WERI-Rb-1 (cell line): Measurements from ENCODE around the gene MIER1.

ENCODE experiments used
- DNase-seq: peaks from one replicate; pipeline ENCODE4 v3.0.0-alpha.2; 2020
- H3K27ac ChIP-seq: fragments of 250-450 bp; sonication (Bioruptor Pico); 2 replicates; pipeline ENCODE4 v1.5.1; 2020; ENCODE audit warnings: mild to moderate bottlenecking, moderate library complexity
- H3K27me3 ChIP-seq: fragments of 250-450 bp; sonication (Bioruptor Pico); 2 replicates; pipeline ENCODE4 v1.5.1; 2021; ENCODE audit warnings: mild to moderate bottlenecking, low read depth, moderate library complexity; ENCODE audit not compliant: insufficient read depth, severe bottlenecking
- H3K36me3 ChIP-seq: fragments of 250-450 bp; sonication (Bioruptor Pico); 2 replicates; pipeline ENCODE4 v1.5.1; 2020; ENCODE audit warnings: mild to moderate bottlenecking, moderate library complexity
- H3K4me3 ChIP-seq: 2 replicates; pipeline ENCODE4 v1.5.1; 2011; ENCODE audit warnings: low read depth, mild to moderate bottlenecking, control low read depth, low read length
- H3K9me3 ChIP-seq: fragments of 250-450 bp; sonication (Bioruptor Pico); 2 replicates; pipeline ENCODE4 v1.5.1; 2021; ENCODE audit warnings: mild to moderate bottlenecking, moderate library complexity; ENCODE audit not compliant: severe bottlenecking
- TF ChIP-seq, protein P1 (sequence below): IDR thresholded peaks from 2 replicates; pipeline ENCODE4 v1.5.1; 2011; ENCODE audit warnings: low read depth, mild to moderate bottlenecking, control low read depth, inconsistent platforms, low read length

MIER1 gene

DNA sequence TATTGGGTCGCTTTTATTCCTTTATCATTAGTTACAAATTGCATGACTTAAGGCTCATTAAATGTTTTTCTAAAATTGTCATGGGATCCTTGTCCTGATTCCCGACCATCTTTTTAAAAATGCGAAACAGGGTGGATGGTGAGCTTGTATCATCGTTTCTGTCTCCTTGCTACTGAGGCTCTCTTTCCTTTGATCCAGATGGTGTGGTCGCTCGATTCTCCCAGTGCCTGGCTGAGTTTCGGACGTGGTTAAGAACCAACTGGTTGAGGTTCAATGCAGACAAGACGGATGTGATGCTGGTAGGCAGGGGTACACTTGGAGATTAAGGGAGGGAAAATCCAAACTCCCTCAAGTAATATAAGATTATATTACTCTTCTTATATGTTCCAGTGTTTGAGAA lies 1.2 kb downstream of the MIER1 start:
- peak; percentile 40 for DNase-seq
- TF ChIP-seq, protein P1, sequence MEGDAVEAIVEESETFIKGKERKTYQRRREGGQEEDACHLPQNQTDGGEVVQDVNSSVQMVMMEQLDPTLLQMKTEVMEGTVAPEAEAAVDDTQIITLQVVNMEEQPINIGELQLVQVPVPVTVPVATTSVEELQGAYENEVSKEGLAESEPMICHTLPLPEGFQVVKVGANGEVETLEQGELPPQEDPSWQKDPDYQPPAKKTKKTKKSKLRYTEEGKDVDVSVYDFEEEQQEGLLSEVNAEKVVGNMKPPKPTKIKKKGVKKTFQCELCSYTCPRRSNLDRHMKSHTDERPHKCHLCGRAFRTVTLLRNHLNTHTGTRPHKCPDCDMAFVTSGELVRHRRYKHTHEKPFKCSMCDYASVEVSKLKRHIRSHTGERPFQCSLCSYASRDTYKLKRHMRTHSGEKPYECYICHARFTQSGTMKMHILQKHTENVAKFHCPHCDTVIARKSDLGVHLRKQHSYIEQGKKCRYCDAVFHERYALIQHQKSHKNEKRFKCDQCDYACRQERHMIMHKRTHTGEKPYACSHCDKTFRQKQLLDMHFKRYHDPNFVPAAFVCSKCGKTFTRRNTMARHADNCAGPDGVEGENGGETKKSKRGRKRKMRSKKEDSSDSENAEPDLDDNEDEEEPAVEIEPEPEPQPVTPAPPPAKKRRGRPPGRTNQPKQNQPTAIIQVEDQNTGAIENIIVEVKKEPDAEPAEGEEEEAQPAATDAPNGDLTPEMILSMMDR: no peak
- peaks cover 4% of the 10 kb centered on the region; the same call in 1 of the 2 replicates for H3K36me3 ChIP-seq
- H3K27ac ChIP-seq: peak overlapping the region; percentile 90
- H3K27me3 ChIP-seq: no peaks in the 10 kb centered on the region
- peak overlapping the region; percentile 98 for H3K4me3 ChIP-seq
- no peaks in the 10 kb centered on the region for H3K9me3 ChIP-seq

DNA sequence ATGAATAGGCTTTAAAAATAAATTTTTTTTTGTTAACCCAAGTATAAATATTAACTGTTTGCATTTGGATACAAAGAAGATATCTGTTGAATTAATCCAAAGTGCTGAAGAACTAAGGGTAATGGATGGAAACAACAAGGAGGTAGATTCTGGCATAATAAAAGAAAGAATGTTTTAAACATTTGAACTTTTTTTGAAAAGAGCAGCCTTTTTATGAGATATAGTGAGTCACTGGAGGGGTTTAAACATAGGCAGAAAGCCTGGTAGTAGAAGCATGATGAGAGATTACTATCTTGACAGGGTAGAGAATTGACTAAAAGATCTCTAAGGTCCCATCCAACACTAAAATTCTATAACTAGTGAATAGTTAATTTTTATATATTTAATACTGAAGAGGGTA lies 2.7 kb downstream of the MIER1 start:
- no peaks in the 10 kb centered on the region for H3K9me3 ChIP-seq
- TF ChIP-seq, protein P1: no peak
- peaks cover 4% of the 10 kb centered on the region; the same call in 1 of the 2 replicates for H3K36me3 ChIP-seq
- no peak overlapping the region for H3K27ac ChIP-seq
- no peak overlapping the region for H3K4me3 ChIP-seq
- no peaks in the 10 kb centered on the region for H3K27me3 ChIP-seq
- DNase-seq: no peak

DNA sequence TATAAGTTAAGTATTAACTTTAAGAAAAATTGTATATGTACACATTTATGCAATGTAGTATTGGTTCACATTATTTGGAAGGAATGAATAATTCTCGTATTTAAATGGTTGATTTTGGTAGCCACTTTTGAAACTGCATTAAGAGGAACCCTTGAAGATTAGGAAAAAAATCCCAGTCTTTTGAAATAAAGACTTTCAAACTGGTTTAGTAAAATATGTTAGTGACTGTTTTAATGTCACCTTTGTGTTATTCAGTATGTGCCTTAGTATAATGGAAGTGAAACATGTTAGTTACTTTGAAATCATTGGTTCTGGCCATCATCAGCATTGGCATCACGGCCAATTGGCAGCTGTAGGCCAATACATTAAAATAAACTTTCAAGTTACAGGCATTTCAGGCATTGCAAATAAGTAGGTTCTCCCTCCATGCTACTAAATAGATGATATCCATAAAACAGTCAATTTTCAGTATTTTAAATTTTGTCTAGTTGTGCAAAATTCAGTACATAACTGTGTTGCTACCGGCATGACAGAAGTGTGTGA lies 4.4 kb downstream of the MIER1 start:
- H3K9me3 ChIP-seq: no peaks in the 10 kb centered on the region
- H3K27ac ChIP-seq: no peak overlapping the region
- no peaks in the 10 kb centered on the region for H3K27me3 ChIP-seq
- no peak for DNase-seq
- TF ChIP-seq, protein P1: no peak
- H3K36me3 ChIP-seq: no peaks in the 10 kb centered on the region; the same call in 1 of the 2 replicates
- no peak overlapping the region for H3K4me3 ChIP-seq

DNA sequence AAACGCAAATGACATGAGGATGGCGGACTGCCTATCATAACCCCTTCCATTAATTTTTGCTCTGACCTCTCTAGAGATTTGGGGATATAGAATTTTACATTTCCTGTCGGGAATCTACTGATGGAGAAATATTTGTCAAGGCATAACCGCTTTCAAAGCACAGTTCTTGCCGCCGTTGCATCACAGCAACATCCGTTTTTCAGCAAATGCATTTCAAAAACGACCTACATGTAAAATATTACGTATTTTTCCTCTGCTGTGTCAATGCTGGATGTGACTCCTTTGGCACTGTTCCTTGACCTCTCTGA lies 4.9 kb downstream of the MIER1 start:
- H3K4me3 ChIP-seq: no peak overlapping the region
- no peaks in the 10 kb centered on the region for H3K9me3 ChIP-seq
- H3K27me3 ChIP-seq: no peaks in the 10 kb centered on the region
- H3K36me3 ChIP-seq: no peaks in the 10 kb centered on the region; the same call in 1 of the 2 replicates
- H3K27ac ChIP-seq: no peak overlapping the region
- DNase-seq: no peak
- TF ChIP-seq, protein P1: no peak

DNA sequence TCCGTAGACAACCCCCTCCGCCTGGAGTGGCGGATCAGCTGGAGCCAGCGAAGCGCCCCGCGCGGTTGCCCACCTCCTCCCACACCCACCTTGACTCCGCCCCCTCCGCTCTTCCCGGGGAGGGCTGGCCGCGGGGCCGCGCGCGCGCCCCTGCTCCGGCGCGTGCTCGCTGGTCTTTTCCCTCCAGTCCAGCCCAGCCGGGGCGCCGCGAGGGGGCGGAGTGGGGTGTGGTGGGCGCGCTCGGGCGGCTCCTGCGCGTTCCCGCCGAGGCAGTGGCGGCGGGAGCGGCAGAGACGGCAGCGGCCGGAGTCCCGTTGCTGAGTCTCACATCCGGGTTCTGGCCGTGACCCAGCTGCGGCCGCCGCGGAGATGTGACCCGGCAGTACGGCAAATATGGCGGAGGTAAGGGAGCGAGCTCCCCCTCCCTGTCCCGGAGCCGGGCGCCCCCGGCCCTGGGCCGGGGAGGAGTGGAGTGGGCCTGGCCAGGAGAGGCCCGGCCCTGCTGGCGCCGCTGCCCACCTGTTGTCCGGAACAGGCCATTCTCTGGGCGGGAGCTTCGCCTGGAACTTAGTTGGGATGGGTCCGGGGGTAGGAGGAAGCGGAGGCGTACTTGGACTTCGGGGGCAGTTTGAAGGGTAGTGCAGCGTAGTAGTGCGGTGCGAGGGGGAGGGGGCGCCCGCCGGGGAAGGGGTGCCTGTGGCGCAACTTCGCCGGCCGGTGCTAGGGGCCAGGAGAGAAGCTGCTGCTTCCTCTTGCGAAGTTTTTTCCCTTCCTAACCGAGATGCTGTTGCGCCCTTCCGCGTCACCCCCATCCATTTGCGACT lies 5.4 kb downstream of the MIER1 start:
- TF ChIP-seq, protein P1: 0 out of 2 replicates have a peak, but pooled peaks have one; percentile 27
- Histone ChIP-seq H3K27me3 (no peaks in the 10 kb centered on the region), H3K4me3 (peak overlapping the region; percentile 96)

More for the DNA sequence above, 5.4 kb downstream of the MIER1 start:
- Histone ChIP-seq H3K9me3 (no peaks in the 10 kb centered on the region), H3K27ac (peak overlapping the region; percentile 82), H3K36me3 (no peaks in the 10 kb centered on the region; the same call in 1 of the 2 replicates)
- peak; percentile 95 for DNase-seq
